ENCODE data around the gene RBM20. TPM values are rescaled to one million over a fixed set of nuclear protein-coding genes. Genes with fewer than 3 reads are reported as not detected.

Gene RBM20
- total and polyA plus RNA-seq, 2 of the 13 experiments (the other 11 are each of a cell fraction or from before 2014, with no cell fraction given), result 0.02 to 0.22 TPM

DNA sequence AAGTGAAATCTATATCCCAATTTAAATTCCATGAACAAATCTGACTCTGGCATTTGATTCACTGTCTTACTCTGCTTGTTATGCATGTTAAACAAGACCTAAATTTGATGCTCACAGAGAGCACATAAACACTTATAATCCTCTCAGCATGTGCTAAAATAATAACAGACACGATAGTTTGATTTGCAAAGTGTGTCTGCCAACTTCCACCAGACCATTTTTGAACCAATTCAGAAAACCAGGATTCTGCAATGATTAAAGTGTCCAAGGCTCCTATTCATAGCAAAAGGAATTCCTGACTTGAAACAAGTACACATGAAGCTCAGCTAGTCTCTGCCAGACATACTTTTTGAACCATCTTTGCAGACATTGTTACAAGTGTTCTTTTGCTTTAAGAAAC is 11.2 kb downstream of the RBM20 start:
- Histone ChIP-seq H3K9ac (ENCODE audit: insufficient read depth, low read depth, low read length) (no peak overlapping the region), H3K4me2 (ENCODE audit: low read depth, low read length) (no peak overlapping the region), H3K4me3 (replicated peaks in 1 of 3; ENCODE audit: insufficient read depth in 1 of 3, low read depth in 2 of 3, low read length in 3 of 3) (no peak overlapping the region), H3K9me3 (ENCODE audit: low read length) (no peaks in the 10 kb centered on the region), H2AFZ (ENCODE audit: low read length) (no peak overlapping the region), H3K4me1 (ENCODE audit: insufficient read depth, low read length) (no peaks in the 10 kb centered on the region), H3K27ac (ENCODE audit: extremely low read length, insufficient read depth, low read length) (no peak overlapping the region), H3K36me3 (replicated peaks in 1 of 2; ENCODE audit: control insufficient read depth in 1 of 2, insufficient read depth in 2 of 2, low read length in 2 of 2) (no peaks in the 10 kb centered on the region), H3K27me3 (ENCODE audit: control insufficient read depth in 1 of 2, insufficient read depth in 2 of 2, low read length in 2 of 2) (peaks cover 3 to 5% of the 10 kb centered on the region in 2 experiments; a peak in 2 of 5 replicates), H3K79me2 (ENCODE audit: insufficient read depth, low read length) (no peaks in the 10 kb centered on the region), H4K20me1 (ENCODE audit: insufficient read depth, low read length) (no peaks in the 10 kb centered on the region)
- no TSS peak for BruUV-seq (replicated peaks)
- WGBS (ENCODE audit: low lambda C conversion rate), result 43% methylated on average over 1 of the region's 1 CpG
- in situ Hi-C loops (cut with HindIII; ENCODE audit: extremely low pct_ligation_motif_present, low pct_unique_long_range_greater_than_20kb) (no loop called here), intact Hi-C loops (cut with micrococcal nuclease; ENCODE audit: unreplicated experiment) (no loop called here)
- ChIA-PET CTCF (ENCODE audit: low intra/inter-chr PET ratio, low total read pairs) (no interaction called here), POLR2A (no interaction called here)
- ATAC-seq (no peak), DNase-seq (ENCODE audit: low spot score) (no peak), FAIRE-seq (no peak)
- no peak for TF ChIP-seq ZNF768 (CRISPR knock-in tag; IDR thresholded peaks at IDR 0.05)
- TF ChIP-seq SP1 (IDR thresholded peaks at IDR 0.05), result no peak
- no peak for TF ChIP-seq SP1 (CRISPR knock-in tag; IDR thresholded peaks at IDR 0.05)
- no peak for TF ChIP-seq ISL2 (CRISPR knock-in tag; IDR thresholded peaks at IDR 0.05)
- TF ChIP-seq ZNF274 (CRISPR knock-in tag; IDR thresholded peaks at IDR 0.05), result no peak
- TF ChIP-seq, protein P1, sequence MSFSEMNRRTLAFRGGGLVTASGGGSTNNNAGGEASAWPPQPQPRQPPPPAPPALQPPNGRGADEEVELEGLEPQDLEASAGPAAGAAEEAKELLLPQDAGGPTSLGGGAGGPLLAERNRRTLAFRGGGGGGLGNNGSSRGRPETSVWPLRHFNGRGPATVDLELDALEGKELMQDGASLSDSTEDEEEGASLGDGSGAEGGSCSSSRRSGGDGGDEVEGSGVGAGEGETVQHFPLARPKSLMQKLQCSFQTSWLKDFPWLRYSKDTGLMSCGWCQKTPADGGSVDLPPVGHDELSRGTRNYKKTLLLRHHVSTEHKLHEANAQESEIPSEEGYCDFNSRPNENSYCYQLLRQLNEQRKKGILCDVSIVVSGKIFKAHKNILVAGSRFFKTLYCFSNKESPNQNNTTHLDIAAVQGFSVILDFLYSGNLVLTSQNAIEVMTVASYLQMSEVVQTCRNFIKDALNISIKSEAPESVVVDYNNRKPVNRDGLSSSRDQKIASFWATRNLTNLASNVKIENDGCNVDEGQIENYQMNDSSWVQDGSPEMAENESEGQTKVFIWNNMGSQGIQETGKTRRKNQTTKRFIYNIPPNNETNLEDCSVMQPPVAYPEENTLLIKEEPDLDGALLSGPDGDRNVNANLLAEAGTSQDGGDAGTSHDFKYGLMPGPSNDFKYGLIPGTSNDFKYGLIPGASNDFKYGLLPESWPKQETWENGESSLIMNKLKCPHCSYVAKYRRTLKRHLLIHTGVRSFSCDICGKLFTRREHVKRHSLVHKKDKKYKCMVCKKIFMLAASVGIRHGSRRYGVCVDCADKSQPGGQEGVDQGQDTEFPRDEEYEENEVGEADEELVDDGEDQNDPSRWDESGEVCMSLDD (CRISPR knock-in tag; IDR thresholded peaks at IDR 0.05; ENCODE audit: borderline replicate concordance), result no peak
- TF ChIP-seq SP140L (CRISPR knock-in tag; IDR thresholded peaks at IDR 0.05; ENCODE audit: borderline replicate concordance), result no peak
- no peak for TF ChIP-seq RFX3 (CRISPR knock-in tag; IDR thresholded peaks at IDR 0.05)
- TF ChIP-seq TOPORS (CRISPR knock-in tag; IDR thresholded peaks at IDR 0.05), result no peak
- no peak for TF ChIP-seq ZNF850 (CRISPR knock-in tag; conservative IDR thresholded peaks at IDR 0.05)
- no peak for TF ChIP-seq ZFAT (CRISPR knock-in tag; conservative IDR thresholded peaks at IDR 0.05)
